IPS-20b (cell line): Measurements from ENCODE around the gene CREBBP.

Experiments
- H3K27ac ChIP-seq: one replicate; pipeline ENCODE4 v1.5.1; 2013; ENCODE audit warnings: low read length
- H3K27me3 ChIP-seq: 2 replicates; pipeline ENCODE4 v1.6.1; 2013; ENCODE audit warnings: mild to moderate bottlenecking, low read length, inconsistent platforms; ENCODE audit not compliant: insufficient read depth
- H3K36me3 ChIP-seq: 2 replicates; pipeline ENCODE4 v1.6.1; 2013; ENCODE audit warnings: low read depth, mild to moderate bottlenecking, inconsistent platforms, low read length, moderate library complexity; ENCODE audit not compliant: insufficient read depth
- H3K4me1 ChIP-seq: 2 replicates; pipeline ENCODE4 v1.6.1; 2013; ENCODE audit warnings: mild to moderate bottlenecking, control low read depth, inconsistent platforms, low read length, moderate library complexity; ENCODE audit not compliant: insufficient read depth
- H3K4me3 ChIP-seq: 2 replicates; pipeline ENCODE4 v1.5.1; 2013; ENCODE audit warnings: mild to moderate bottlenecking, low read length, inconsistent platforms
- H3K9ac ChIP-seq: 2 replicates; pipeline ENCODE4 v1.6.1; 2013; ENCODE audit warnings: low read depth, mild to moderate bottlenecking, inconsistent platforms, low read length, moderate library complexity
- H3K9me3 ChIP-seq: 2 replicates; pipeline ENCODE4 v1.6.1; 2013; ENCODE audit warnings: mild to moderate bottlenecking, low read depth, low read length, inconsistent platforms; ENCODE audit not compliant: insufficient read depth

The CREBBP gene

DNA sequence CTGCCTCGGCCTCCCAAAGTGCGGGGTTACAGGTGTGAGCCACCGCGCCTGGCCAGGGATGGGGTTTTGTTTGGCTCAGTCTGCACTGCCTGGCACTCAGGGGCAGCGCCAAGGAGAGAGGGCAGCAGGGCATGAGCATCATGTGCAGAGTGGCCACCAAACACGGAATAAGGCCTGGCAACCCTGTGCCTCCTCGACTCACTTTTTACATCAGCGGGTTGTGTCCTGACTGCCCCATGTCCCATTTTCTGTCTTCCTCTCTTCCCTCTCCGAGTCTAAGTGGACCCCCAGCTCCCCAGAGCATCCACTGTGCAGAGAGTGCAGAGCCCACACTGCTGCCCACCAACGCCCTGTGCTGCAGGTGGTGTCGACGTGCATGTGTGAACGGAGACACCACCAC is 145.0 kb downstream of the CREBBP start:
- Histone ChIP-seq H3K27ac (no peak overlapping the region), H3K4me1 (no peaks in the 10 kb centered on the region), H3K9me3 (no peaks in the 10 kb centered on the region), H3K36me3 (peaks cover 79% of the 10 kb centered on the region), H3K27me3 (no peaks in the 10 kb centered on the region), H3K9ac (no peak overlapping the region), H3K4me3 (no peak overlapping the region)

DNA sequence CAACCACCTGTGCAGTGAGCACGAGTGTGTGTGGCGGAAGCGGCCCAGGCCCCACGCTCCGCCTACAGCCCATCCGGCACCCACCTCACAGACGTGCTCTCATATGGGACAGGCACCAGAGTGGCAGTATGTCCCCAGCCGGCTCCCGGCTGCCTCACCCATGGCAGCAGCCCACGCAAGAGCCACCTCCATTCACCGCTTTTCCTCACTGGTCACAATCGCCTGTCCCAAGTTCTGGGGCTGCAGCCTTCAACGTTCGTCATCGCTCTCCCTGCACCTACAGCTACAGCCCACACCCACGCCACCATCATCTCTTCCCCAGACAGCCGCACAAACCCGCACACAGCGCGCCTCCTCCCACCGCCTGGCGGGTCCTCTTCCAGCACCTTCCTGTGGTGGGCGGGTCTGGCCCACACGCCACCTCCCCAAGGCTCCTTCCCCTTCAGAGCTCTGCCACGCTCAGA is 145.7 kb downstream of the CREBBP start:
- Histone ChIP-seq H3K9ac (no peak overlapping the region), H3K36me3 (peaks cover 80% of the 10 kb centered on the region), H3K27me3 (no peaks in the 10 kb centered on the region), H3K4me3 (no peak overlapping the region), H3K9me3 (no peaks in the 10 kb centered on the region), H3K4me1 (no peaks in the 10 kb centered on the region), H3K27ac (no peak overlapping the region)

DNA sequence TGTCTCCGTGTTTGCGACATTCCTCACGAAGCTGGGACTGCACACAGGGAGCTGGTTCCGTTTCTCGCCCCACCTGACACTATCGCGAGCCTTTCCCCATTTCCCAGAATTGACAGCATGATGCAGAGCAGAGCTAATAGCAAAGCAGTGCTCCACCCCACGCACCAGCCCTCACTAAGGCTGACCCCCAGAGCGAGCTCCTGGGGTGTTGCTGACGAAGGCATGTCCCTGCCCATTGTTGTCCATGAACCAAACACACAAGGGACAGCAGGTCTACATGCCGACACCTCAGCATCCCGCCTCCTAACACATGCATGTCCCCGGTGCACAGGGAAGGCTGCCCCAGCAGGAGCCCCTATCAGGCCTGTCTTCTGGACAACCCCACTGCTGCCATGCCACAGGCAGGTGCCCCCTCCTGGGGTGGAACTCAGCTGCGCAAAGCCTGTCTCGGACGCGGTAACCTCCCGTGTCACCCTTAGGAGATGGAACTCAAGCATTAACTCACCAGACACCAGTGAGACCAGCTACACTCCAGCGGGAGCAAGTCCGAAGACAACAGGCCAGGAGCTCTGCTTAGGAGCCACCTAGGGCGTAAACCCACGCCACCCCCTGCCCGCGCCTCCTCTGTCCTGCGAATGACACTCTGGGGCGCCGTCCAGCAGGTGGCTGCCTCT is 146.3 kb downstream of the CREBBP start:
- Histone ChIP-seq H3K9ac (no peak overlapping the region), H3K36me3 (peaks cover 80% of the 10 kb centered on the region), H3K27ac (no peak overlapping the region), H3K27me3 (no peaks in the 10 kb centered on the region), H3K4me1 (no peaks in the 10 kb centered on the region), H3K9me3 (no peaks in the 10 kb centered on the region), H3K4me3 (no peak overlapping the region)

DNA sequence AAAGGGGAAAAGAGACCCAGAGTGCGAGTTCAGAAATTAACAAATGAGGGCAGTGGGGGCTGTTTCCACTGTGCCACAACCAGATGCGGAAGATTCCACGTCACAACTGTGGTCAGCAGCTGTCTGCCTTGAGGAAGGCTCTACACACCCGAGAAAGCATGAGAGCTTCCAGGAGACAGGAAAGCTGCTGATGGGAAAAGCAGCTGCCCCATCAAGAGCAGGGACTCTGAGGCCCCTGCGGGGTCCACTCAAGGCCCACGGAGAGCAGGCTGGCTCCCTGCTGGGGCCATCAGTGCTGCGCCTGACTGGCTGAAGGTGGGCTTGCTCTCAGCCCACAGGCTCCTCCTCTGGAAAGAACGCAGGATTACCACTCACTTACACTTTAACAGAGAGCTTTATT is 148.3 kb downstream of the CREBBP start:
- Histone ChIP-seq H3K4me3 (no peak overlapping the region), H3K27me3 (no peaks in the 10 kb centered on the region), H3K9ac (no peak overlapping the region), H3K4me1 (no peaks in the 10 kb centered on the region), H3K27ac (no peak overlapping the region), H3K9me3 (no peaks in the 10 kb centered on the region), H3K36me3 (peaks cover 77% of the 10 kb centered on the region)

DNA sequence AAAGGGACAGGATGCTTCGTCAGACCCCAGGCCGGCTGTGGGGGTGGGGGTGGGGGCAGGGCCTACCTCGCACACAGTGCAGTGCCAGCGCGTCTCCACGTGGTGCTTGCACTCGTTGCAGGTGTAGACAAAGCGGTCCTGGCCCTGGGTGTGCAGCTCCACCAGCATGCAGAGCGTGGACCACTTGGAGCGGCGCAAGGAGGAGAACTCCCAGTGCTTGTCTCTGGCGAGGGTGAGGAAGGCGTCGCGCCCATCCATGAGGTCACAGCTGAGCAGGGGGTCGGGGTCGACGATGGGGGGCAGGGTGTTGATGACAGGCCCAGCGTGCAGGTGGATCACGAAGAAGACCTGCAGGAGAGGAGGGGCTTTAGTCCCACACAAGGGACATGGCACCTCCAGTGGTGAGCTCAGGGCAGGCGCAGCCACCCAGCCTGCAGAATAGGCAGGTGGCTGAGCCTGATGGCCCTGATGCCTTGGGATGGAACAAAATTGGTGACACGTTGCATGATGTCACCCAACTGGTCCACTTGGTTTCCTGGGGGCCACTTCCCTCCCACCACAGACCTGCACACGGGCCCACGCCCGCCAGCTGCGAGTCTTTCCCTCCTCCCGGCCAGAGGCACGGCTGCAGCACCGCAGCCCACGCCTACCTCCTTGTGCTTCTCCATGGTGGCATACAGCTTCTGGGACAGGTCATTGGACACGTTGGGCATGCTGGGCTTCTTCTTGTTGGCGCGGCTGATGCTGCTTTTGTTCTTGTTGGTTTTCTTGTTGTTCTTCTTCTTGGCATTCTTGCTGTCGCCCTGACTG is 149.2 kb downstream of the CREBBP start:
- Histone ChIP-seq H3K9ac (no peak overlapping the region), H3K36me3 (peaks cover 69% of the 10 kb centered on the region), H3K4me3 (no peak overlapping the region), H3K27ac (no peak overlapping the region), H3K27me3 (no peaks in the 10 kb centered on the region), H3K9me3 (no peaks in the 10 kb centered on the region), H3K4me1 (no peaks in the 10 kb centered on the region)

DNA sequence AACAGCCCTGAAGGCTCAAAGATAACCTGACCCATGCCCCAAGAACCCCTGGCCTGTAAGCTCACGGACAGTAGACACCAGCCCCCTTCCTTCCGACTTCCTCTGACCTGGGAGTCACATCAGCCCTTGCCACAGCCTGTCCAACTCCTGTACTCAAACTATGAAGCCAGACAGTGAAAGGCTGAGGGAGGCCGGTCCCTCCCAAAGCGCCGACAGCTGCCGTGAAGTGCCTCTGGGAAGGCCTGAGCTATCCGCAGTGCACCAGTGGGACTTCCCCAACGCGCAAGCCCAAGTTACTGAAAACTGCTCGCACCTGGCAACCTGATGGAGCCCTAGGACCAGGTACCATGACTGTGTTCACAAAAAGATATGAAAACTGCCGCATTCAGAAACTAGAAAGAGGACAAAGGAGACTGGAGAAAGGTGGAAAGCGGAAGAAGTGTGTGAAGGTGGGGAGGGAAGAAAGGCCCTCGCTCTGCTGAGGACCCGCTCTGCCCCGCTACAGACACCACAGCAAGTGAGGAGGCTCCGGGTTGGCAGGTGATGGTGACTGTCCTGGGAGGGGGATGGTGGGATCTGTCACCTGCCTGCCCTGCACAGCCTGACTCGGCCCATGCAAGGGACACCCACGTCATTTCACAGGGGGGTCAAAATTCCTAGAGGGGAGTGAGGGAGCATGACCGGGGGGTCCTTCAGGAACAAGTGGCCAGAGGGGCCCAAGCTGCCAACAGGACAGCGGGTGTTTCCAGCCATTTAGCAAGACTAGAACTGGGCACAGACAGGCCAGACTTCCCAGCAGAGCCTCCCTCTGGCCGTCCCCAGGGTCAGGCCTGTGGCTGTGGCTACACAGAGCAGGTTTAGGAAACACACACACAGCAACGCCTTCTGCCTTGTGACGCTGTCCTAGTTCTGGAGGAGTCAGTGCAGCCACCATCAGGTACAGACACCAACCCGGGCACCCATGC is 150.1 kb downstream of the CREBBP start:
- H3K4me1 ChIP-seq, result no peaks in the 10 kb centered on the region
- H3K27ac ChIP-seq, result no peak overlapping the region
- no peak overlapping the region for H3K9ac ChIP-seq
- H3K27me3 ChIP-seq, result no peaks in the 10 kb centered on the region
- no peak overlapping the region for H3K4me3 ChIP-seq
- peaks cover 60% of the 10 kb centered on the region for H3K36me3 ChIP-seq
- no peaks in the 10 kb centered on the region for H3K9me3 ChIP-seq

DNA sequence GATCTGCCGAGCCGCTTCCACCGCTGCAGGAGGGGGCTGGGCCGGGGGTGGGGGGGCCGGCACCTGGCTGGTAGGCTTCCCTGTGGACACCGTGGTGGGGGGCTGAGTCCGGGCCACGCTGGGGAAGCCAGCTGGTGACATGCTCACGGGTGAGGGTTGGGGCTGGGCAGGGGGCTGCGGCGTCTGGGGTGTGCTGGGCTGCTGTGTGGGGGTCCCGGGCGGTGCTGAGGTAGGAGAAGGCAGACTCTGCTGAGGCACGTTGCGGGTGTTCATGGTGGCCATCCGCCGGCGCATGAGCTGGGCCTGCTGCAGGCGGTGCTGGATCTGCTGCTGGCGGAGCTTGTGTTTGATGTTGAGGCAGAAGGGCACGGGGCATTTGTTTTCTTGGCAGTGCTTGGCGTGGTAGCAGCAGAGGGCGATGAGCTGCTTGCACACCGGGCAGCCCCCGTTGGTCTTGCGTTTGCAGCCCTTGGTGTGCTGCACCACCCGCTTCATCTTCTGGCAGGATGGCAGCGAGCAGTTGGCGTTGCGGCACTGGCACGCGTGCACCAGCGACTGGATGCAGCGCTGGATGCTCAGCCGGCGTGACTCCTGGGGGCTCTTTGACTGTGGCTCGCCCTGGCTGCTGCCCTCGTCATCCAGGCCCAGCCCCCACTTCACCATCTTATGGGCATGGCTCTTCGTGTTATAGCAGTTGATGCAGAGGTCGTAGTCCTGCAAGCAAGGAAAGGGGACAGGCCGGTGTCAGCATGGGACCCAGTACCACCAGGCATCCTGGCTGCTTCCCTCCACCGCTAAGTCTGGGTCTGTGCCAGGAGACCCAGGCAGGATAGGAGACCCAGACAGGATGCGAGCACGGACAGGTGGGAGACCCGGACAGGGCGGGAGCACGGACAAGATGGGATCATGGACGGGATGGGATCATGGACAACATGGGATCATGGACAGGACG is 151.1 kb downstream of the CREBBP start:
- Histone ChIP-seq H3K27ac (no peak overlapping the region), H3K9me3 (no peaks in the 10 kb centered on the region), H3K4me3 (no peak overlapping the region), H3K27me3 (no peaks in the 10 kb centered on the region), H3K4me1 (no peaks in the 10 kb centered on the region), H3K9ac (no peak overlapping the region), H3K36me3 (peaks cover 50% of the 10 kb centered on the region)

DNA sequence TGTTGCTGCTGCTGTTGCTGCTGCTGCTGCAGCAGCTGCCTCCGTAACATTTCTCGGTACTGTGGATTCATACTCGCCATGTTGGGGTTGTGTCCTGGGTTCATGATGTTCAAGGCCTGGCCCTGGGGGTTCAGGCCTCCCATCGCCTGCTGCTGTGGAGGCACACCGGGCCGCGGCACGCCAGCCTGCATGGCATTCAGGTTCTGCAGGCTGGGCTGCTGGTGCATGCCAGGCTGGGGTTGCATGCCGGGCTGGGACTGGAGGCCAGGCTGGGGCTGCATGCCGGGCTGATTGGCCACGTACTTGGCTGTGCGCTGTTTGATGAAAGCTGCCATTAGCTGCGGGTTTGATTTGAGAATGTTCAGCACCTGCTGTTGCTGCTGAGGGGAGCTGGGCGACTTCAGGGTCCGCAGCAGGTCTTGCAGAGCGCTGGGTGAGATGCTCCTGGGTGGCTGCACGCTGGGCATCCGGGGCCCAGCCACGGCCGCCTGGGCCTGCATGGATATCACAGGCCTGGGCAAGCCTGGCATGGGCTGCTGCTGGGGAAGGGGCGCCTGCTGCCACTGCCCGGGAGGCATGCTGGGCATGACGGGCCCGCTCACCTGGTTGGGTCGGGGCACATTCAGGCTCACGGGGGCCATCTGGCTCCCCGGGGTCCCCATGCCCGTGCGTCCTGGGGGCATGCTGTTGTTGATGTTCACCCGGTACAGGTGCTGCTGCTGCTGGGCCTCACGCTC is 151.9 kb downstream of the CREBBP start:
- H3K4me1 ChIP-seq, result no peaks in the 10 kb centered on the region
- no peak overlapping the region for H3K9ac ChIP-seq
- H3K9me3 ChIP-seq, result no peaks in the 10 kb centered on the region
- H3K27ac ChIP-seq, result no peak overlapping the region
- peaks cover 43% of the 10 kb centered on the region for H3K36me3 ChIP-seq
- H3K27me3 ChIP-seq, result no peaks in the 10 kb centered on the region
- no peak overlapping the region for H3K4me3 ChIP-seq

DNA sequence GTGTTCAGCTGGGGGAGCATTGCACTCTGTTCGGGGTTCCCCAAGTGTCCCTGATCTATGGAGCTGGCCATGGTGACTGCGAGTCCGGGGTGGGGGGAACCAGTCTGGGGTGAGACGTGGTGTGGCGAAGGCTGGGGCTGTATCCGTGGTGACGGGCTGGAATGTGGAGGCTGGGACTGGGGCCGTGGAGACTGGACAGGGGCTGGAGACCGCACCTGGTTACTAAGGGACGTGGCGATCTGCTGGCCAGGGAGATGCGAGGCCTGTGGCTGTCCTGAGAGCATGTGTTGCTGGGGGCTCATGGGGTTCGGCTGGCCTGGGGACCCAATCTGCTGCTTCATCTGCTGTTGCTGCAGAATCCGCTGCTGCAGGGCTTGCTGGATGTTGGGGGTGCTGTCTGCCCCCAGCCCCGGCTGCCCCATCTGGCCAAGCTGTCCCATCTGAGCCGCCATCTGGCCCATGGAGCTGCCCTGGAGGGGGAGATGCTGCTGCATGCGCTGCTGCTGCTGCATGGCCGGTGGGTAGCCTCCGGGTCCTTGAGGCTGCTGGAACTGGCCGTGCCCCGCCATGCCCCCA is 152.6 kb downstream of the CREBBP start:
- Histone ChIP-seq H3K9me3 (no peaks in the 10 kb centered on the region), H3K4me1 (no peaks in the 10 kb centered on the region), H3K9ac (no peak overlapping the region), H3K36me3 (peaks cover 43% of the 10 kb centered on the region), H3K27me3 (no peaks in the 10 kb centered on the region), H3K27ac (no peak overlapping the region), H3K4me3 (no peak overlapping the region)

DNA sequence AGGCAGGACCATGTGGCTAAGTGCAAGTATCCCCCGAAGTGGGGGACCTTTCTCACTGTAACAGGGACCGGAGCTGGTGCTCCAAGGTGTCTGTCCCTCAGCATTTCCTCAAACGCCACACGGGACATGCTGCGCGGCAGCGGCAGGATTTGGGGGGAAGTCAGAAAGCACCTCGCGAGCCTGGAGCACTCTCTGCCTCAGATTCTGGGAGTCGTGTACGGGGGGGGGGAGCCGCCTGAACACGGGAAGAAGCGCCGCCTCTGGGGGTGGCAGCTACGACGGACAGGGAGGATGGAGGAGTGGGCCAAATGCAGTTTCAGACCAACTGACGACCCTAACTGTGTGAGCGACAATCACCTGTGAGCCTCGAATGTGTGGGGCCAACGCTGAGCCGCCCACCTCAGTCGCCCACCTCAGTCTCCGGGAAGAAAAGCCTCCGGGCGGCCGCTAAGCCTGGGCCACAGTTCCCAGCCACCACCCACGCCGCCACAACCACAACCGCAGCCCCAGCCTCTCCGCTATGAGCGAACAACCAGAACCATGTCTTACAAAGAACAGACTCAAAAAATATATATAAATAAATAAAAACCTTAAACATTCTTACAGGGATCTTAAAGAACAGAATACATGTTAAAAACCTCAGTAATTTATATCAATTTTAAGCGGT is 154.4 kb downstream of the CREBBP start:
- Histone ChIP-seq H3K27ac (no peak overlapping the region), H3K36me3 (peaks cover 34% of the 10 kb centered on the region), H3K4me3 (no peak overlapping the region), H3K9ac (no peak overlapping the region), H3K9me3 (no peaks in the 10 kb centered on the region), H3K27me3 (no peaks in the 10 kb centered on the region), H3K4me1 (no peaks in the 10 kb centered on the region)
